Measurements from ENCODE around the gene PLEKHG7. TPM values are rescaled to one million over a fixed set of nuclear protein-coding genes. Genes with fewer than 3 reads are reported as not detected.
"Not testable (repeated sequence)": the region's sequence is repeated elsewhere in the genome, so short reads cannot be mapped to it uniquely, and the experiment has no call there.

PLEKHG7 gene
- total RNA-seq, 1 donor from 2014 or later = not detected

DNA sequence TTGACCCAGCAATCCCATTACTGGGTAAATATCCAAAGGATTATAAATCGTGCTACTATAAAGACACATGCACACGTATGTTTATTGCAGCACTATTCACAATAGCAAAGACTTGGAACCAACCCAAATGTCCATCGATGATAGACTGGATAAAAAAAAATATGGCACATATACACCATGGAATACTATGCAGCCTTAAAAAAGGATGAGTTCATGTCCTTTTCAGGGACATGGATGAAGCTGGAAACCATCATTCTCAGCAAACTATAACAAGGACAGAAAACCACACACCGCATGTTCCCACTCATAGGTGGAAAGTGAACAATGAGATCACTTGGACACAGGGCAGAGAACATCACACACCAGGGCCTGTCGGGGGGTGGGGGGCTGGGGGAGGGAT lies 91.6 kb downstream of the PLEKHG7 start:
- intact Hi-C loops (cut with micrococcal nuclease) = not testable (repeated sequence)

DNA sequence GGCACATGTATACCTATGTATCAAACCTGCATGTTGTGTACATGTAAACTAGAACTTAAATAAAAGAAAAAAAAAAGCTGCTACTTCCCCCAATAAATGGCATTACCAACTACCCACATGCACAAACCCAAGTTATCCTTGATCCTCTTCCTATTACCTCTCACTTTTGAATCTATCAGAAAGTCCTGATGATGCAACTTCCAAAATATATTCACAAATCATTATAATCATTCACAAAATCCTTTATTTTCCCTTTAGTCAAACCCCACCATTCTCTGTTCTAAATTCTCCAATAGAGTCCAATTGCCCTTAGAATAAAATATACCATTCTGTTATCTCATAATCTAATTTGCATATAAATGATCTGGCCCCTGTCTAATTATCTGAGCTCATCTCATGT lies 92.0 kb downstream of the PLEKHG7 start:
- intact Hi-C loops (cut with micrococcal nuclease) = no loop called here

DNA sequence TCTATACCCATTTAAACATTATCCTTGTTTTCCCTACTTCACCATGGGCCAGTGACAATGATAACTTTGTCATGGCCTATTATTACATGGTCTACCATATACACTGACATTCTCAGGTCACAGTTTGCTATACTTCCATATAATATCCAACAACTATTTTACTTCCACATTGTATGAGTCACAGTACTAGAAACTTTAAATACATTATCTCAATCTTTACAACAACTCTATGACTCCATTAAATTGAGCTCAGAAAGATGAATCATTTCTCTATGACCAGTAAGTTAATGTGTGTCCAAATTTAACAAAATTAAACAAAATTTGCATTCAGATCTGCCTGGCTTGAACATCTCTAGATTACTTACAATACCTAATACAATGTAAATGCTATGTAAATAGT lies 93.9 kb downstream of the PLEKHG7 start:
- intact Hi-C loops (cut with micrococcal nuclease) = no loop called here

DNA sequence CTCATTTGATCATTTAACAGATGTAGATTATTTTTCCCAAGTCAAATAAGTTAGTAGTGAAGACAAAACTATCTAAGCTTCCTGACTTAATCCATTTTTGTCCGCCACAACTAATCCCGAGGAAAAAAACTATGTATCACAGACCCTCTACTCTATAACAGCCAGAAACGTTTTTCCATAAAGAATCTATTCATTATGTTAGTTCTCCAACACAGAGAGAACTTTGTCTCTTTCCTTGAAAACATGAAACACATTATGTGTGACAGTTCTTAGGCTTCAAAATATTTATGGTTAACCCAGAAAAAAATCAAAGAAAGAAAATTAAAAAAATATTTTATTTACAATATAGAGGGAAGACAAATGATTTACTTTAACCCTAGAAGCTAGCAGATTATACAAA lies 100.1 kb downstream of the PLEKHG7 start:
- intact Hi-C loops (cut with micrococcal nuclease) = no loop called here

DNA sequence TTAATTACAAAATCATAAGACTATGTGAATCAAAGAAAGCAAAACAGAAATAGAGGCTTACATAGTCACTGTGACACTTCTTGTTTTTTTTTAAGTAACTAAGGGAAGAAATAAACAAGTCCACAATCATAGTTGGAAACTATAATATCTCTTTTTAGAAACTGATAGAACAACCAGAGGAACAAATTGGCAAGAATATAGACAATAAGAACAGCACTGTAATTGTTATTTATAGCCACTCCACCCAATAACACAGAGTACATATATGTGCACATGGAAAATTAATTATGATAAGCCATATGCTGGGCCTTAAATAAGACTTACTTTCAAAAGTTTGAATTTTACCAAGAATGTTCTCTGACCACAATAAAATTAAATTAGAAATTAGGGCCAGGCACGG lies 101.1 kb downstream of the PLEKHG7 start:
- intact Hi-C loops (cut with micrococcal nuclease) = no loop called here

DNA sequence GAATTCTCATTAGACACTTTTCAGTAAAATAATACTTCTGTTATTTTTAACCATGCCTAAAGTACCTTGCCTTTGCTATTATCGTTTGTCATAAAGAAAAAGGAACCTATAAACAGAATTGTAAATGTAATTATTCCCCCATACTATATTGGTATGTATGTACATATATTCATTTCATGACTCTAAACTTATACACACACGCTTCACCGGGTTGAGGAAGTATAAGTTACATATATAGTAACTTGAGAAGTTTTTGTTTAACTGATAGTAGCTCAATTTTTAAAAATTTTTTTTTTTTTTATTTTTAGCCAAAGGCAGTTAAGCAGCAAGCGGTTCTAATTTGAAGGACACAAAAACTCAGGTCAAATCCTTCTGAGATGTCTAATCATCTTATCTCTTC lies 107.6 kb downstream of the PLEKHG7 start:
- intact Hi-C loops (cut with micrococcal nuclease) = no loop called here

DNA sequence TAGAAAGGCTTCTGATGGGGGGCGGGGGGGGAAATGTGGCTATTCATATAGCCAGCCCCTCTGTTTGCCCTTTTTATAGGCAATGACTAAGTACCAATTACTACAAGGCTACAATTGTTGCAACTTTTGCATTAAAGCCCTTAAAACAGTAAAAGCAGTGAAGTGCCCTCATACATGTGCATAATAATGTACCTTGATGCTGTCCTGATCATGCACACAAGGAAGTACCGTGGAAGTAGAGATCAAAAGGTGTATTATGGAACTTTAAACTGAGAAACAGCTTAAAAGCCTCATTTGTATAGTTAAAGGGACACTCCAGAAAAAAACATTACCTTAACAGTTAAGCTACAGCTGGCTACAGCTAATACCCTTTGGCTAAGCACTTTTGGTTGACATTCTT lies 111.8 kb downstream of the PLEKHG7 start:
- intact Hi-C loops (cut with micrococcal nuclease) = no loop called here

DNA sequence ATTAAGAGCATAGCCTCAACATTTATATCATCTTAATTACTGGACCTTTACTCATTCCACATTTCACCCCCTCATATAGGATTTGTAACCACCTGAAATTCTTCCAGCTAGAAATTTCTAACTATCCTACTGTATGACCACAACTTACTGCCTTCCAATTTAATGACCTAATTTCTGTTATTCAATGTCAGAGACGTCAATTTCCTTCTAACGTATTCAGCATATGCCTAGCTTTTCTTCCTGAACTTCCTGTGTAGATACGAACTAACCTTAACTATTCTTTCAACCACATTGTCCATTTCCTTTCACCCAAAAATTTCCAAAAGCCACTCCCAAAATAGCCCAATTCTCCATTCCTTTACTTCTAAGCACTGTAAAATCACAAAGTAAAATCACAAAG lies 118.4 kb downstream of the PLEKHG7 start:
- intact Hi-C loops (cut with micrococcal nuclease) = no loop called here

Other genes starting within 250 kb of the PLEKHG7 start
- gene EEA1, start 226.3 kb downstream of the PLEKHG7 start, total RNA-seq = 16.5 and 16.6 TPM in 2 replicates

Data from T-helper 2 cell treated with Interferon-gamma antibody and Interleukin-4, amounts not matched to agents 100 ng/mL and 5 ng/mL, for 36 hours (primary cell).